GM19240 (cell line): ENCODE results near the gene SLX9.
"Not testable (repeated sequence)": the region's sequence is repeated elsewhere in the genome, so short reads cannot be mapped to it uniquely, and the experiment has no call there.

Experiments
- DNase-seq: peaks from one replicate; pipeline ENCODE4 v3.0.0; 2011; ENCODE audit warnings: low spot score; ENCODE audit not compliant: insufficient read length

Gene SLX9

GRCh38 chr21:44975720-44976555 is 36.1 kb downstream of the SLX9 start:
- no peak for DNase-seq

DNA sequence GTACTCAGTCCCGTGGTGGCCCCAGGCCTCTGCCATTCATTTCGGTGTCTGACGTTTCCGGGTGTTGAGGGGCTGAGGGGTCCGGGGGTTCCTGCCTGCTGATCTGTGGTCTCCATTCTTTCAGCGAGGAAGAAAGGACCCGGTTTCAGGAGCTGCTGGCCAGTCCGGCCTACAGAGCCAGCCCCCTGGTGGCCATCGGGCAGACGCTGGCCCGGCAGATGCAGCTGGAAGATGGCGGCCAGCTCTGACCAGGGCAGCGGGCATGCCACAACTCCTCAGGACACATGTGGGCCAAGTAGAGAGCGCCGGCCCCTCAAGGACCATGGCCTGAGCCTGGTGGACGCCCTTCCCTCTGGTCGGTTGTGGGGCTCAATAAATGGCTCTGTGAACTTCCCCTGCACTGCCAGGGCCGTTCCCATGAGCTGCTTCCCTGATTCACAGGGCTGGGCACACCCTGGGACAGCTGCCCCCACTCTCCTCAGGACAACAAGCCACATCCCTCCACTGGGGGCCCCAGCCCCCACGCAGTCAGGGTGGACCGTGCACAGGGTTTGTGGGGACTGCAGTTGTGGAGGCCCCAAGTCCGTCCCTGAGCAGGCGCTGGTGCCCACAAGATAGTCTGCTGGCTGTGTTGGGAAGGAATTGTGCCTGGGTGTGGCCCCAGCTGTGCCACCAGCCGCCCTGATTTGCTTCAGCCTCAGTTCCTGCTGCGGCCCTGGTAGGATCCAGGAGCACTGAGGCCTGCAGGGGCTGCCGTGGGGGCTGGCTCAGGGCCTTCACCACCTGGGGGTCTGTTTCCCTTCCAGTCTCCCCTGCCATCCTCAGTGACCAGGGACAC is 36.9 kb downstream of the SLX9 start:
- not testable (repeated sequence) for DNase-seq

GRCh38 chr21:44977616-44978340 is 37.9 kb downstream of the SLX9 start:
- no peak for DNase-seq

DNA sequence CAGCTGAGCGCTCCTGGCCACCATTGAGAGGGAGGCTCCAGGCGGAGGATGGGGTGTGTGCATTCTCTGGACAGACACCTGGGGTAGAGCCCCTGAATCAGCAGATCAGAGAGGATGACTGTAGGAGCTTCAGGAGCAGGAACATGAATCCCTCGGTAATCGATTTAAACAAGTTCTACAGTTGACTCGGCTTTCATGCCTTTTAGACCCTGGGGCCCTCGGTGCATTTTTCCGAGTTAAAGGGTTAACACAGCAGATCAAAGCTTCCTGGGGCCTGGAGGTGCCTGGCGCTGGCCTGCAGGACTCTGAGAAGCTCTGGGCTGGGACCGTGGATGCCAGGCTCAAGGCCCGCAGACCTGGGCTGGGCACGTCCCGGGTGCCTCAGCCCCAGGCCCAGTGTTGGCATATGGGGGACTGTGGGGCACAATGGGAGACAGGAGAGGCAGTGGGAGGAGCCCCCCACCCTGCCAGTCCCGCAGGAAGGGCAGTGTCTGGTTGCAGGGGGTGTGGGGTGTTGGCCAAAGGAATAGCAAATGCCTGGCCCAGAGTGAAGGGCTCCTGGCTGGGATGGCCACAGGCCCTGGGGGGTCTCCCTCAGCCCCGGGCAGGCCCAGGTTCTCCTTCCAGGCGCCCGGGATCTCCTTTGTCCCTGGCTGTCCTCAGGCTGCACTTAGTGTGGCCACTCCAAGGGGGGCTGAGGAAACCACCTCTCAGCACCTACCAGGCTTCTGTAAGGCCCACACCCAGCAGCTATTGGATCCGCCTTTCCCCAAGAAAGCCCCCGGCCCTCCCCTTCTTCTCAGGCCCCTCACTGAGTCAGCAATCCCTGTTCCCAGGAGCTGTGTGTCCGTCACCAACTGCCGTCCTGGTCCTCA is 40.1 kb downstream of the SLX9 start:
- no peak for DNase-seq

DNA sequence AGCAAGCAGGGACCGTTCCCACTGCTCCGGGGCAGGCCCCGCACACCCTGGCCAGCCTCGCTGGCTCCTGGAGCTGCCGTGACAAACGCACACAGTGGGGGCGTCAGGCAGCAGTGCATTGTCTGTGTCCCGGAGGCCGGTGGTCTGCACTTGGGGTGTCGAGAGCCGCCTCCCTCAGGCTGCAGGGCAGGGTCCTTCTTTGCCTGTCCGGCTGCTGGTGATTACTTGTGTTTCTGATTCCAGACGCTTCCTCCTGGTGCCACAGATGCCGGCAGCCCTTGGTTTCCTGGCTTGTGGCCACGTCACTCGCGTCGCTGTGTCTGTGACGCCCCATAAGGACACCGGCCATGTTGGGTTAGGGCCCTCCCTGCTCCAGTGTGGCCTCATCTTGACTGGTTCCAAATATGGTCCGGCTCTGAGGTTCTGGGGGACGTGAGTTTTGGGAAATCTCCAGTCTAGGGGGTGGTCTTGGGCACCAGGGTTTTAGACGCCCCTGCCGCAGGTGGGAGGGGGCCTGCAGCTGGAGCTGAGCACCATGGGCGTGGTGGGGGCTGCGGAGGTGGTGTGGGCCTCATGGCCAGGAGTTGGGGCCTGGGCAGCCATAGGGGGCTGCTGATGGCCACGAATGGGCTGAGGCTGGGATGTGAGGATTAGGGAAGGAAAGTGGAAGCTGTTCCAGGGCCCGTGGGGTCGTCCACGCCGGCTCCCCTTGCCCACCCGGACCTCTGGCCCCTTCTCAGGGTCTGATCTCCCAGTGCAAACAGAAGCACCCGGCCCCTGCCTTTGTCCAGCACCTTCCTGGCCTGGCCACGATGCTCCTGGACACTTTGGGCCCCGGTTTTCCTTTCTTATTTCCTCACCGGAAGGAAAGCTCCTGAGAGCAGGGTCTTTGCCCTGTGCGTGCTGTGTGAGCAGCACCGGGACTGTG is 41.0 kb downstream of the SLX9 start:
- DNase-seq: no peak

GRCh38 chr21:44982558-44983250 is 42.9 kb downstream of the SLX9 start:
- no peak for DNase-seq

DNA sequence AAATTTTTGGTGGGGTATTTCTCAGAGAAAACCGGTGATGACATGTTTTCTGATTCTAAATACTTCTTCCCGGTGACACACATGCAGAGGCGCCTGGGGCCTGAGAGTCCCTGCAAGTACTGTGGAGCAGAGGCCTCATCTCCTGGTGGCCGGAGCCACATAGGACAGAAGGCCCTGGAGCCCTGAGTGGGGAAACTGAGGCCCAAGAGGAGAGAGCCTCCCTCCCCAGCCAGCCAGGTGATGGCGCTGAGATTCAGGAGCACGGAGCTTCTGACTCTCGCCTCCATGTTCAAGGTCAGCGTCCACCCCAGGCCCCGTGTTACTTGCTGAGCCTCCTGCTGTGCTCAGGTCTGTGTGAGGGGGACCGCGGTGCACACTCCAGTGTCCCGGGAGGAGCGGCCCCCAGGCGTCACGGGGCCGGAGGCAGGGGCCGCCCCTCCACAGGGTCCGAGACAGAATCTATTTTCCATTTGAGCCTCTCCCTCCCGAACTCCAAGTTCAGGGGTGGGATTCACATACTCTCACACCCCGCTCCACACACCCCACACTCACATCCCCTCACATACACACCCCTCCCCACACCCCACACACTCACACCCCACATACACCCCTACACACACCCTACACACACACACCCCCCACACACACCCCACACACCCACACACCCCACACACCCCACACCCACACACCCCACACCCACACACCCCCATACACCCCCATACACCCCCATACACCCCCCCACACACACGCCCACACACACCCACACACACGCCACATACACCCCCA is 43.8 kb downstream of the SLX9 start:
- no peak for DNase-seq

GRCh38 chr21:44984428-44984791 is 44.6 kb downstream of the SLX9 start:
- no peak for DNase-seq

DNA sequence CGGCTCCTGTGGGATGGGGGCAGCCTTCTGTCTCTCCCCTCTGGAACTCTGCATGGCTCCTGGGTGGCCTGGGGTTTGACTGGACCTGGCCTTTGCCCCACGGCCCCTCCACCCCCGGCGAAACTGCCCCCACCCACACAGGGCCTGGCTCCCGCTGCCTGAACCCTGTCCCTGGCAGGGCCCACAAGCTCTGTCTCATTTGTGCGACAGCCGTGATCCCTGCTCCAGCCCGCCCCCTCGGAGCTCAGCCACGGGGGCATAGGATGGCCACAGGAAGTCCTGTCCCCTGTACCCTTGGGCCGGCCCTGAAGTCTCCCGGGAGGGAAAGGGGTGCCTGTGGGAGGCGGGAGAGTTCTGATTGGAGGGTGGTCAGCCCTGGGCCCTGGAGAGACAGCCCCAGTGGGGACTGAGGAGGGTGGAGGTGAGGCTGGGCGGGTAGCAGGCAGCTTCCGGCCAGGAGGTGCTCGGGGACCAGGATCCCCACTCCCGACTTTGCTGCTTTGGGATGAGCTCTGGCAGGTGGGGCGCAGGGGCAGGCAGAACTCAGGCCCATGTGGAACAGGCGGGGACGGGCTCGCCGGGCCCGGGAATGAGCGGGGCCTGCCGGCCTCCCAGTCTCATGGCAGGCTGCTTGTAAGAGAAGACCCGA is 45.1 kb downstream of the SLX9 start:
- DNase-seq: no peak

DNA sequence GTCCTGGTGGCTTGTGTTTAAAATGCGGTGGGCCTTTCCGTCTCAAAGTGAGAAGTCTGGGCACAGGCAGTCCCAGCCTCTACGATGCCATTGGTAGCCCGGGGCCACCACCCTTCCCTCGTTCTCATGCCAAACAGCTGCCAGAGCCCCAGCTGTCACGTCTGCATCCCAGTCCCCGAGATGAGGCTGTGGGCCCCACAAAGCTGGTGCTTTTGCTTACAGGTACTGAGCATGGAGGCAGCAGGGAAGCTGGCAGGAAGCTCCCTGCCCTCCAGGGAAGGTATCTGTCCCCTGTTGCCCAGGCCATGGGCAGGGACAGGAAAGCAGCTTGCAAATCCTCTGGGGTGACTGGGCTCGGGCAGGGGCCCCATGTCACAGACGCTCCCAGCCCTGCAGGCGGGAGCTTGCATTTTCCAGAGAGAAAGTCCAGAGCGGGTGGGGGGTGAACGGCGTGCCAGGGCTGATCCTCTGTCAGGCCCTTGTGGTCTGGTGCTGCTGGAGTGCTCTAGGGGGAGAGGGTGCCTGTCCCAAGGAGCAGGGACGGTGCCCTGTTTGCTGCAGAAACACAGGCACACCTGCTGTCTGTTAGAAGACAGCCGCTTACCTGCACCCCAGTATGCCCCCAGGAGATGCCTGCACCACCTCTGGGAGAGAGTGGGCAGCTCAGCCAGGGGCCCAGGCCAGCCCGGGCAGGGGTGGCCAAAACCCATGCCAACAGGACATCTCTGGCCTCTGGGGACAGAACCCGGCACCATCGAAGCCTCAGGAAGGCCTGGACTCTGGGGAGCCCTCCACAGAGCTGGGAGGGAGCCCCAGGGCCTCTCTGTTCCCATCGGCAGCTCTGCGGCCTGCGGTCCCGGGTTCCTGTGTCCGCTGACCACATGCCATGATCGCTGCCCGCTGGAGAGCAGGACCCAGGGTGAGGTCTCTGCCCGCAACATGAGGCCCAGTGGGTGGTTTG is 45.9 kb downstream of the SLX9 start:
- no peak for DNase-seq

DNA sequence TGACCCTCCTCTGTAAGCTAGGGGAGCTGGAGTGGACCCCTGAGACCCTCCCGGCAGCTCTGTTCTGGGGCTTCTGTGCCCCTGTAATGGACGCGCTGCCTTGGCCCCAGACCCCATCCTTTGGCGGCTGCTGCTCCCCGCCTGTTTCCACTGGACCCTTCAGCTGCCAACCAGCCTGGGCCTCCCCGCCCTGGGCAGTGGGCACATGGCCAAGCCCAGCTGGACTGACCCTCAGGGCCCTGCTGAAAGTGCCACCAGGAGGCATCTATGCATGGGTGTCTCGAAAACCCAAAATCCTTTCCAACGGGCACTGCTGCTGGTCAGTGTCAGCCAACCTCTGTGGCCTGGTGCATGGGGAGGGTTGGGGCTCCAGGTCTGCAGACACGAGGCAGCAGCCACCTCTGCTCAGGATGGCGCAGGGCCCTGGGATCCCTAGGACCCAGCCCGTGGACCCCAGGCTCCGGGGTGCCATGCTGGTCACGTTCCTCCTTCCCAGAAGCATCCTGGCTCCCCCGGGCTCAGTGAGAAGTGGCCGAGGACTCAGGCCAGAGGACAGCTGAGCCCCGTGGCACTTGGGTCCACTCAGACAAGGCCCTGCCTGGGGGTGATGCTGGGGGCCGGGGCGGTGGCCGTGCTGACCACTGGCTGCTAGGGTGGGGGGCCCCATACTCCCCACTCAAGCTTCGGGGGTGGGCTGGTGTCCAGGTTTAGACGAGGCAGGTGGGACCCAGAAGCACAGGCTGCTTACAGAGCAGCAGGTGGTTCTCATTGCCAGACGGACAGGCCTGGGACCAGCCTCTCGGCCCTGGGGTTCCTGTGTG is 46.9 kb downstream of the SLX9 start:
- no peak for DNase-seq

DNA sequence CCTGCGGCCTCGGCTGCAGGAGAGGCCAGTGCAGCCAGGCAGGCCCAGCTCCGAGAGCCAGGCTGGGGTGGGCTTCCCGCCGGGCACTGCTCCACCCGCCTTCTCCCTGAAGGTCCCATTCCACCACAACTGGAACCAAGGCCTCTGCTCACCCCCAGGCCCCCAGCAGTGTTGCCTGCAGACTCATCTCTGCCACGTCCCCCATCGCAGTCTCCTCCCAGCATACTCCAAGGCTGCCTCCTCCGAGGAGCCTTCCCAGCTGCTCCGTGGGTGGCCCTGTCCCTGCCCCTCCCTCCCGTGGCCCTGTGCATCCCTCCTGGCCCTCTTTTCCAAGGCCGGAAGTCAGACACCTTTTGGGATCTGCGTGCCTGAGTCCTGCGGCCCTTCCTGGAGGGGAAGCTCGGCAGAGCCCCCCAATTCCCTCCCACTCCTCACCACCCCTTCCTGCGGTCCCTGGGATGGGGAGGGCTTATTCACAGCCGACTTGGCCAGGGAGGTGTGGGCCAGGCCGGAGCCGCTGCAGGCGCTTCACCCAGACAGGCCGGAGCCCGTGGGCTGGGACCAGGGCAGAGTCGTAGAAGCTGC is 47.6 kb downstream of the SLX9 start:
- no peak for DNase-seq

DNA sequence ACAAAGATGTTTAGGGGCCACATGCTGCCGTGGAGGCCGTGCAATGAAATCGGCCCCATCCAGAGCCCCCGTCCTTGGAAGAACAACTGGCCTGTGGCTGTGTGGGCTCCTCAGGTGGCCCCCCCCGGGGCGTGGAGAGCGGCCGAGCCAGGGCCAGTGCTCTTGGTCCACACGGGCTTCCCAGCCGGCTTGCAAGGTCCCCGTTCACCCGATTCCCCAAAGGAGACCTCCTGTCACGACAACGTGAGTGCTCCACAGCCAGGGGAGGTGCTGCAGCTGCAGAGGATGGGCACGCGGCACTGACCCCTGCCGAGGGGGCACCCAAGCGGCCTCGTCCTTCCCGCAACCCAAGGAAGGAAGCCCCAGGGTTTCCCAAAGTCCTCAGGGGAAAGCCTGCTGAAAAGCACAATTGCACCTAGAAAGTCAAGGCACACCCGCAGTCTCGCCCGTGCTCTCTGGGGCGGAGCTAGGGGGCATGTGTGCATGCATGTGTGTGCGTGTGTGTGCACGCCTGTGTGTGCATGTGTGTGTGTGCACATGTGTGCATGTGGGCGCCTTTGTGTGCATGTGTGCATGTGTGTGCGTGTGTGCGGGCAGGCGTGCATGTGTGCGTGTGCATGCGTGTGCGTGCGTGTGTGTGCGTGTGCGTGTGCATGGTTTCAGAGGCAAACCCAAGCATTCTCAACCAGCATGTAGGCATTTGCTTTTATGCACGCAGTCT is 48.2 kb downstream of the SLX9 start:
- DNase-seq: no peak

- no peak for DNase-seq
Observed at GRCh38 chr21:44988607-44989536, 49.0 kb downstream of the SLX9 start.
